ENCODE data around the gene HDAC5. TPM values are rescaled to one million over a fixed set of nuclear protein-coding genes. Genes with fewer than 3 reads are reported as not detected.

Gene HDAC5
- total and polyA plus RNA-seq, 5 experiments from 2014 or later: 25.3 to 73.8 (median 41.8) TPM

- Mint-ChIP-seq H3K4me1 (peaks cover 3 to 16% (median 11%) of the 10 kb centered on the region in 4 donors), H3K4me3 (no peak overlapping the region), H3K36me3 (peaks cover 0 to 47% (median 0%) of the 10 kb centered on the region in 3 donors), H3K9me3 (no peaks in the 10 kb centered on the region), H3K27ac (peak overlapping the region in 3 of 10 donors; percentile 57 to 80 (median 68)), H3K27me3 (no peaks in the 10 kb centered on the region)
- no peak for DNase-seq
- ATAC-seq: no peak
- POLR2A ChIA-PET: no interaction called here
These were observed 45.9 kb downstream of the HDAC5 start for GRCh38 chr17:44077595-44077909.

GRCh38 chr17:44076716-44077594, 46.5 kb downstream of the HDAC5 start:
- Mint-ChIP-seq H3K4me1 (peaks cover 5 to 18% (median 14%) of the 10 kb centered on the region in 4 donors), H3K9me3 (no peaks in the 10 kb centered on the region), H3K27ac (peak overlapping the region in 4 of 10 donors; percentile 48 to 73 (median 58)), H3K27me3 (no peaks in the 10 kb centered on the region), H3K36me3 (peaks cover 0 to 41% (median 0%) of the 10 kb centered on the region in 3 donors), H3K4me3 (no peak overlapping the region)
- POLR2A ChIA-PET: no interaction called here
- ATAC-seq: no peak
- DNase-seq: no peak

GRCh38 chr17:44075598-44076293, 47.7 kb downstream of the HDAC5 start:
- no peaks in the 10 kb centered on the region for H3K9me3 Mint-ChIP-seq
- H3K27me3 Mint-ChIP-seq: no peaks in the 10 kb centered on the region
- DNase-seq (no peak), ATAC-seq (no peak)
- peaks cover 14 to 31% (median 25%) of the 10 kb centered on the region in 4 donors for H3K4me1 Mint-ChIP-seq
- no peak overlapping the region for H3K4me3 Mint-ChIP-seq
- H3K36me3 Mint-ChIP-seq: peaks cover 0 to 33% (median 0%) of the 10 kb centered on the region in 3 donors
- H3K27ac Mint-ChIP-seq: peak overlapping the region in 7 of 10 donors; percentile 8 to 71 (median 38)
- POLR2A ChIA-PET: interaction anchor here (1.1 kb wide), 1 partner anchor 46 kb away, joined by 3 read pairs; no protein-coding TSS in a partner anchor

GRCh38 chr17:44074911-44075285, 48.5 kb downstream of the HDAC5 start:
- ATAC-seq: no peak
- H3K4me3 Mint-ChIP-seq: peak overlapping the region in 1 of 10 donors; percentile 58
- no peaks in the 10 kb centered on the region for H3K27me3 Mint-ChIP-seq
- no peak for DNase-seq
- POLR2A ChIA-PET: interaction anchor here (1.1 kb wide), 1 partner anchor 47 kb away, joined by 3 read pairs; no protein-coding TSS in a partner anchor
- peak overlapping the region in 4 of 10 donors; percentile 38 to 86 (median 78) for H3K27ac Mint-ChIP-seq
- H3K9me3 Mint-ChIP-seq: no peaks in the 10 kb centered on the region
- H3K4me1 Mint-ChIP-seq: peaks cover 19 to 37% (median 31%) of the 10 kb centered on the region in 4 donors
- H3K36me3 Mint-ChIP-seq: peaks cover 0 to 26% (median 0%) of the 10 kb centered on the region in 3 donors

GRCh38 chr17:44074231-44074910, 49.1 kb downstream of the HDAC5 start:
- H3K36me3 Mint-ChIP-seq: peaks cover 0 to 23% (median 0%) of the 10 kb centered on the region in 3 donors
- ATAC-seq (no peak), DNase-seq (no peak)
- H3K9me3 Mint-ChIP-seq: no peaks in the 10 kb centered on the region
- peak overlapping the region in 1 of 10 donors; percentile 11 for H3K4me3 Mint-ChIP-seq
- peaks cover 20 to 40% (median 33%) of the 10 kb centered on the region in 4 donors for H3K4me1 Mint-ChIP-seq
- H3K27me3 Mint-ChIP-seq: no peaks in the 10 kb centered on the region
- POLR2A ChIA-PET: interaction anchor here (1.1 kb wide), 1 partner anchor 48 kb away, joined by 3 read pairs; no protein-coding TSS in a partner anchor
- peak overlapping the region in 5 of 10 donors; percentile 27 to 82 (median 36) for H3K27ac Mint-ChIP-seq

GRCh38 chr17:44071772-44072171, 51.7 kb downstream of the HDAC5 start:
- Mint-ChIP-seq H3K9me3 (no peaks in the 10 kb centered on the region), H3K4me3 (peak overlapping the region; percentile 80 to 98 (median 95)), H3K27ac (peak overlapping the region; percentile 15 to 96 (median 90)), H3K4me1 (peaks cover 18 to 46% (median 44%) of the 10 kb centered on the region in 4 donors), H3K36me3 (peaks cover 0 to 10% (median 0%) of the 10 kb centered on the region in 3 donors), H3K27me3 (no peaks in the 10 kb centered on the region)
- POLR2A ChIA-PET: interaction anchor here (0.9 kb wide), 1 partner anchor 51 kb away, joined by 3 read pairs; the partner anchor contains the start of gene HDAC5
- no peak for DNase-seq
- no peak for ATAC-seq

GRCh38 chr17:44071198-44071520, 52.3 kb downstream of the HDAC5 start:
- peaks cover 20 to 49% (median 48%) of the 10 kb centered on the region in 4 donors for H3K4me1 Mint-ChIP-seq
- peaks cover 0 to 5% (median 0%) of the 10 kb centered on the region in 3 donors for H3K36me3 Mint-ChIP-seq
- no peaks in the 10 kb centered on the region for H3K9me3 Mint-ChIP-seq
- H3K27me3 Mint-ChIP-seq: no peaks in the 10 kb centered on the region
- H3K27ac Mint-ChIP-seq: peak overlapping the region; percentile 90 to 97 (median 95)
- ATAC-seq (no peak), DNase-seq (no peak)
- peak overlapping the region; percentile 87 to 98 (median 96) for H3K4me3 Mint-ChIP-seq
- POLR2A ChIA-PET: interaction anchor here (0.9 kb wide), 1 partner anchor 52 kb away, joined by 3 read pairs; the partner anchor contains the start of gene HDAC5

GRCh38 chr17:44070455-44071197, 52.8 kb downstream of the HDAC5 start, which contains the start of gene G6PC3:
TSS of gene G6PC3 (plus strand) at chr17:44070735. CDS start at chr17:44070966, 231 bp downstream.
- DNase-seq: peak; percentile 43 to 86 (median 68)
- ATAC-seq: peak; percentile 51 to 61
- no peaks in the 10 kb centered on the region for H3K27me3 Mint-ChIP-seq
- POLR2A ChIA-PET: interaction anchor here (0.6 to 1.7 kb wide), 5 partner anchors 53 to 990 kb away, joined by 3 to 16 read pairs (median 3); partner anchors contain the start of genes HDAC5 and TMEM101
- H3K27ac Mint-ChIP-seq: peak within 1 kb of the TSS; percentile 90 to 97 (median 95)
- H3K9me3 Mint-ChIP-seq: no peaks in the 10 kb centered on the region
- H3K4me3 Mint-ChIP-seq: peak within 1 kb of the TSS; percentile 87 to 98 (median 96)
- peaks cover 0 to 2% (median 0%) of the 10 kb centered on the region in 3 donors for H3K36me3 Mint-ChIP-seq
- H3K4me1 Mint-ChIP-seq: peaks cover 23 to 52% (median 49%) of the 10 kb centered on the region in 4 donors

GRCh38 chr17:44069974-44070454, 53.4 kb downstream of the HDAC5 start:
- no peaks in the 10 kb centered on the region for H3K27me3 Mint-ChIP-seq
- ATAC-seq (no peak), DNase-seq (peak in 1 of 10 donors; percentile 9)
- H3K4me3 Mint-ChIP-seq: peak overlapping the region; percentile 87 to 98 (median 96)
- peak overlapping the region; percentile 90 to 97 (median 95) for H3K27ac Mint-ChIP-seq
- no peaks in the 10 kb centered on the region for H3K9me3 Mint-ChIP-seq
- POLR2A ChIA-PET: interaction anchor here (0.6 to 1.7 kb wide), 4 partner anchors 54 to 991 kb away, joined by 3 to 16 read pairs (median 4); partner anchors contain the start of genes HDAC5 and TMEM101
- no peaks in the 10 kb centered on the region for H3K36me3 Mint-ChIP-seq
- H3K4me1 Mint-ChIP-seq: peaks cover 26 to 55% (median 52%) of the 10 kb centered on the region in 4 donors

GRCh38 chr17:44067545-44067940, 55.9 kb downstream of the HDAC5 start:
- ATAC-seq (no peak), DNase-seq (no peak)
- Mint-ChIP-seq H3K9me3 (no peaks in the 10 kb centered on the region), H3K27ac (peak overlapping the region in 9 of 10 donors; percentile 36 to 97 (median 92)), H3K4me3 (peak overlapping the region in 9 of 10 donors; percentile 33 to 96 (median 92)), H3K27me3 (no peaks in the 10 kb centered on the region), H3K36me3 (peaks cover 0 to 19% (median 4%) of the 10 kb centered on the region in 3 donors), H3K4me1 (peaks cover 30 to 62% (median 55%) of the 10 kb centered on the region in 4 donors)
- POLR2A ChIA-PET: no interaction called here

All from naive thymus-derived CD8-positive, alpha-beta T cell (primary cell).